ENCODE data around the gene PPP1R1C.
"Not testable (repeated sequence)": the region's sequence is repeated elsewhere in the genome, so short reads cannot be mapped to it uniquely, and the experiment has no call there.

Gene PPP1R1C

GRCh38 chr2:182006595-182007341, 21.1 kb downstream of the PPP1R1C start:
- DNase-seq (ENCODE audit: low read depth in 1 of 2, low spot score in 1 of 2): no peak

GRCh38 chr2:182014284-182014683, 28.6 kb downstream of the PPP1R1C start:
- no peak for DNase-seq (ENCODE audit: low read depth in 1 of 2, low spot score in 1 of 2)

GRCh38 chr2:182015334-182016109, 29.9 kb downstream of the PPP1R1C start:
- DNase-seq (ENCODE audit: low read depth in 1 of 2, low spot score in 1 of 2): no peak

GRCh38 chr2:182018218-182018617, 32.6 kb downstream of the PPP1R1C start:
- no peak for DNase-seq (ENCODE audit: low read depth in 1 of 2, low spot score in 1 of 2)

- no peak for DNase-seq (ENCODE audit: low read depth in 1 of 2, low spot score in 1 of 2)
These were observed 34.1 kb downstream of the PPP1R1C start for GRCh38 chr2:182019731-182020130.

GRCh38 chr2:182020286-182021070, 34.8 kb downstream of the PPP1R1C start:
- no peak for DNase-seq (ENCODE audit: low read depth in 1 of 2, low spot score in 1 of 2)

- DNase-seq (ENCODE audit: low read depth in 1 of 2, low spot score in 1 of 2): no peak
These were observed 37.6 kb downstream of the PPP1R1C start for GRCh38 chr2:182023235-182023634.

GRCh38 chr2:182030875-182031274, 45.2 kb downstream of the PPP1R1C start:
- not testable (repeated sequence) for DNase-seq (ENCODE audit: low read depth in 1 of 2, low spot score in 1 of 2)

- no peak for DNase-seq (ENCODE audit: low read depth in 1 of 2, low spot score in 1 of 2)
These were observed 46.3 kb downstream of the PPP1R1C start for GRCh38 chr2:182031956-182032355.

GRCh38 chr2:182033449-182033848, 47.8 kb downstream of the PPP1R1C start:
- DNase-seq (ENCODE audit: low read depth in 1 of 2, low spot score in 1 of 2): no peak

- DNase-seq (ENCODE audit: low read depth in 1 of 2, low spot score in 1 of 2): no peak
These were observed 52.9 kb downstream of the PPP1R1C start for GRCh38 chr2:182038576-182038975.

GRCh38 chr2:182043021-182043420, 57.4 kb downstream of the PPP1R1C start:
- no peak for DNase-seq (ENCODE audit: low read depth in 1 of 2, low spot score in 1 of 2)

- no peak for DNase-seq (ENCODE audit: low read depth in 1 of 2, low spot score in 1 of 2)
These were observed 58.2 kb downstream of the PPP1R1C start for GRCh38 chr2:182043861-182044260.

- DNase-seq (ENCODE audit: low read depth in 1 of 2, low spot score in 1 of 2): no peak
These were observed 61.9 kb downstream of the PPP1R1C start for GRCh38 chr2:182047544-182047943.

- no peak for DNase-seq (ENCODE audit: low read depth in 1 of 2, low spot score in 1 of 2)
These were observed 62.4 kb downstream of the PPP1R1C start for GRCh38 chr2:182048088-182048487.

GRCh38 chr2:182048621-182049020, 63.0 kb downstream of the PPP1R1C start:
- no peak for DNase-seq (ENCODE audit: low read depth in 1 of 2, low spot score in 1 of 2)

GRCh38 chr2:182049372-182050148, 63.9 kb downstream of the PPP1R1C start:
- DNase-seq (ENCODE audit: low read depth in 1 of 2, low spot score in 1 of 2): no peak

GRCh38 chr2:182050333-182051135, 64.9 kb downstream of the PPP1R1C start:
- no peak for DNase-seq (ENCODE audit: low read depth in 1 of 2, low spot score in 1 of 2)

- DNase-seq (ENCODE audit: low read depth in 1 of 2, low spot score in 1 of 2): no peak
These were observed 70.3 kb downstream of the PPP1R1C start for GRCh38 chr2:182055993-182056392.

- no peak for DNase-seq (ENCODE audit: low read depth in 1 of 2, low spot score in 1 of 2)
These were observed 71.3 kb downstream of the PPP1R1C start for GRCh38 chr2:182057002-182057401.
